Measurements from ENCODE around the gene NUDT13. TPM values are rescaled to one million over a fixed set of nuclear protein-coding genes. Genes with fewer than 3 reads are reported as not detected.

NUDT13 gene
- total RNA-seq, 1 experiment from 2014 or later = 1.5 TPM

DNA sequence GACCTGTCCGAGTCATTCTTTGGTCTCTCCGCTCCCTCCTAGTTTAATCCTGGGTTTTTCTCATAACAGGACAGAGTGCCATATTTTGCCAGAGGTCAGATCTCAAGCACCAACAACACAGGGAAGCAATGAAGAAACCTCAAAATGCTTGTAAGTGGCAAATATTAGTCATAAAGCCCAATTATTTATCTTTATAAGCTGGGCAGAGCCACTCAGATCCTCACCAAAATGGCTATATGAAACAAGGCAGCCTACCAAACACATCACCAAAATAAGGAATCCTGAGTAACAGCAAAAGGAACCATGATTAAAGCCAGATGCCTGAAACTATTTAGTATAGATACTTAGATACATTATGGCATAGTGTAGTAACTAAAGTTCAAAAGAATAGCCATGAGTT lies 52.8 kb downstream of the NUDT13 start:
- no peak overlapping the region for H2AK5ac ChIP-seq (ENCODE audit: insufficient read length, low read length)
- DNase-seq = no peak
- H3K27me3 ChIP-seq (ENCODE audit: insufficient read depth, low read length) = no peaks in the 10 kb centered on the region
- H3K14ac ChIP-seq (ENCODE audit: insufficient read depth, low read length) = no peak overlapping the region
- no peaks in the 10 kb centered on the region for H3K9me3 ChIP-seq (ENCODE audit: control insufficient read depth, low read depth, low read length)
- Mint-ChIP-seq H3K27ac (no peak overlapping the region), H3K9me3 (no peaks in the 10 kb centered on the region), H3K4me3 (no peak overlapping the region), H3K27me3 (ENCODE audit: low read depth) (no peaks in the 10 kb centered on the region), H3K36me3 (ENCODE audit: insufficient read depth in 1 of 3, low read depth in 3 of 3) (peaks cover 16 to 41% (median 39%) of the 10 kb centered on the region in 3 experiments), H3K4me1 (peaks cover 9 to 10% of the 10 kb centered on the region in 2 experiments)
- H3K4me1 ChIP-seq (ENCODE audit: insufficient read depth, low read length) = no peaks in the 10 kb centered on the region
- no peak overlapping the region for H3K23ac ChIP-seq (ENCODE audit: insufficient read length, low read depth, low read length)
- TF ChIP-seq, protein P1, sequence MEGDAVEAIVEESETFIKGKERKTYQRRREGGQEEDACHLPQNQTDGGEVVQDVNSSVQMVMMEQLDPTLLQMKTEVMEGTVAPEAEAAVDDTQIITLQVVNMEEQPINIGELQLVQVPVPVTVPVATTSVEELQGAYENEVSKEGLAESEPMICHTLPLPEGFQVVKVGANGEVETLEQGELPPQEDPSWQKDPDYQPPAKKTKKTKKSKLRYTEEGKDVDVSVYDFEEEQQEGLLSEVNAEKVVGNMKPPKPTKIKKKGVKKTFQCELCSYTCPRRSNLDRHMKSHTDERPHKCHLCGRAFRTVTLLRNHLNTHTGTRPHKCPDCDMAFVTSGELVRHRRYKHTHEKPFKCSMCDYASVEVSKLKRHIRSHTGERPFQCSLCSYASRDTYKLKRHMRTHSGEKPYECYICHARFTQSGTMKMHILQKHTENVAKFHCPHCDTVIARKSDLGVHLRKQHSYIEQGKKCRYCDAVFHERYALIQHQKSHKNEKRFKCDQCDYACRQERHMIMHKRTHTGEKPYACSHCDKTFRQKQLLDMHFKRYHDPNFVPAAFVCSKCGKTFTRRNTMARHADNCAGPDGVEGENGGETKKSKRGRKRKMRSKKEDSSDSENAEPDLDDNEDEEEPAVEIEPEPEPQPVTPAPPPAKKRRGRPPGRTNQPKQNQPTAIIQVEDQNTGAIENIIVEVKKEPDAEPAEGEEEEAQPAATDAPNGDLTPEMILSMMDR (conservative IDR thresholded peaks at IDR 0.05) = no peak
- H4K20me1 ChIP-seq (ENCODE audit: control insufficient read depth, insufficient read depth, insufficient read length) = no peaks in the 10 kb centered on the region
- no peak overlapping the region for H3K18ac ChIP-seq (ENCODE audit: insufficient read length, low read depth, low read length)
- no peak overlapping the region for H4K8ac ChIP-seq (replicated peaks; ENCODE audit: insufficient read length, low read depth, low read length)
- no peak overlapping the region for H3K56ac ChIP-seq (ENCODE audit: insufficient read length, low read depth, low read length)
- H3K9ac ChIP-seq (ENCODE audit: extremely low read depth, insufficient read length, low read length) = no peak overlapping the region
- H2AFZ ChIP-seq (ENCODE audit: low read length) = no peak overlapping the region
- no peak overlapping the region for H3K4ac ChIP-seq (ENCODE audit: low read depth, low read length)
- H2BK5ac ChIP-seq (ENCODE audit: insufficient read length, low read length) = no peak overlapping the region
- peaks cover 6% of the 10 kb centered on the region for H3K79me1 ChIP-seq (ENCODE audit: insufficient read depth, low read depth, low read length, poor library complexity, severe bottlenecking)
- peaks cover 3% of the 10 kb centered on the region for H3K23me2 ChIP-seq (ENCODE audit: insufficient read length, low read depth, low read length, poor library complexity, severe bottlenecking)
- H4K91ac ChIP-seq (ENCODE audit: insufficient read length, low read depth, low read length) = no peak overlapping the region
- no peak overlapping the region for H3K4me2 ChIP-seq (ENCODE audit: insufficient read depth, insufficient read length, low read length)
- H3K27ac ChIP-seq (ENCODE audit: insufficient read length, low read depth, low read length) = no peak overlapping the region
- H2BK120ac ChIP-seq (ENCODE audit: low read depth, low read length, poor library complexity, severe bottlenecking) = no peak overlapping the region
- H4K5ac ChIP-seq (ENCODE audit: insufficient read length, low read depth, low read length) = no peak overlapping the region
- H3T11ph ChIP-seq (ENCODE audit: low read length) = no peak overlapping the region
- H2BK15ac ChIP-seq (ENCODE audit: low read depth, low read length) = no peak overlapping the region
- WGBS (ENCODE audit: extremely low coverage, insufficient read length, low lambda C conversion rate) = no CpG with 5 or more reads among the region's 2 CpGs
- H2BK12ac ChIP-seq (ENCODE audit: insufficient read length, low read depth, low read length) = no peak overlapping the region
- peaks cover 5% of the 10 kb centered on the region; the same call in 1 of the 2 replicates for H3K79me2 ChIP-seq (ENCODE audit: insufficient read depth, low read length)
- H2BK20ac ChIP-seq (ENCODE audit: low read depth, low read length, poor library complexity, severe bottlenecking) = no peak overlapping the region

All from H9 (cell line).